CD4-positive, CD25-positive, alpha-beta regulatory T cell (primary cell): Measurements from ENCODE around the gene PLCH2. TPM values are rescaled to one million over a fixed set of nuclear protein-coding genes. Genes with fewer than 3 reads are reported as not detected.

Source experiments
- ATAC-seq, 2 donors: fragments of 150-1000 bp; cut with Tn5 transposase; one replicate each; pipeline ENCODE4 v1.10.0; 2021; ENCODE audit warnings: low read depth in 2 of 2, moderate number of reproducible peaks in 2 of 2, moderate library complexity in 1 of 2
- DNase-seq, 3 donors: peaks; one replicate each; pipeline versions ENCODE4 v3.0.0 to v3.0.0-alpha.2; 2012 to 2022; ENCODE audit warnings: mixed read lengths in 1 of 3
- H3K27ac ChIP-seq: one replicate; pipeline ENCODE4 v1.7.0; 2013; ENCODE audit warnings: mild to moderate bottlenecking, low read length; ENCODE audit not compliant: insufficient read depth, poor library complexity, severe bottlenecking
- H3K27me3 ChIP-seq: one replicate; pipeline ENCODE4 v1.7.0; 2013; ENCODE audit warnings: low read length; ENCODE audit not compliant: control insufficient read depth, insufficient read depth
- H3K36me3 ChIP-seq: one replicate; pipeline ENCODE4 v1.7.0; 2013; ENCODE audit warnings: mild to moderate bottlenecking, low read length, moderate library complexity; ENCODE audit not compliant: control insufficient read depth, insufficient read depth
- H3K4me1 ChIP-seq: 2 replicates; pipeline ENCODE4 v1.7.0; 2013; ENCODE audit warnings: mild to moderate bottlenecking, low read length; ENCODE audit not compliant: insufficient read depth, control insufficient read depth, poor library complexity, severe bottlenecking
- H3K4me3 ChIP-seq: one replicate; pipeline ENCODE4 v1.7.0; 2013; ENCODE audit warnings: low read depth, mild to moderate bottlenecking, low read length, moderate library complexity
- H3K9me3 ChIP-seq, 2 experiments: 1 replicate in 1 of 2; 2 replicates in 1 of 2; pipeline ENCODE4 v1.7.0; 2013; ENCODE audit warnings: low read length in 2 of 2, mild to moderate bottlenecking in 1 of 2, moderate library complexity in 1 of 2; ENCODE audit not compliant: control insufficient read depth in 2 of 2
- H3K27ac Mint-ChIP-seq, 3 donors: one replicate each; pipeline ENCODE4 v1.8.0; 2020 to 2022; ENCODE audit warnings: mild to moderate bottlenecking in 3 of 3, mixed read lengths in 3 of 3, moderate library complexity in 2 of 3
- H3K27me3 Mint-ChIP-seq: one replicate; pipeline ENCODE4 v1.8.0; 2022; ENCODE audit warnings: mild to moderate bottlenecking, mixed read lengths
- H3K36me3 Mint-ChIP-seq: one replicate; pipeline ENCODE4 v1.8.0; 2020; ENCODE audit warnings: mixed read lengths
- H3K4me1 Mint-ChIP-seq, 4 donors: one replicate each; pipeline ENCODE4 v1.8.0; 2020 to 2022; ENCODE audit warnings: mixed read lengths in 4 of 4, mild to moderate bottlenecking in 1 of 4
- H3K4me3 Mint-ChIP-seq, 4 donors: one replicate each; pipeline ENCODE4 v1.8.0; 2020 to 2022; ENCODE audit warnings: mild to moderate bottlenecking in 4 of 4, mixed read lengths in 4 of 4, moderate library complexity in 3 of 4
- H3K9me3 Mint-ChIP-seq, 7 donors: one replicate each; pipeline ENCODE4 v1.8.0; 2020 to 2022; ENCODE audit warnings: mixed read lengths in 7 of 7, mild to moderate bottlenecking in 3 of 7, moderate library complexity in 2 of 7
- polyA plus RNA-seq, 4 donors: library from polyadenylated mRNA; unstranded; fragments of 300-500 nt; fragmentation: Illumina TruSeq; gene quantifications; one replicate each; pipeline ENCODE4 v1.2.3, GENCODE V29; 2021
- total RNA-seq: library from RNA; stranded (reverse); gene quantifications from one replicate; pipeline ENCODE4 v1.2.3, GENCODE V29; 2022

Gene PLCH2
- total and polyA plus RNA-seq, 5 donors from 2014 or later: 0.35 to 43.4 (median 1.1) TPM

DNA sequence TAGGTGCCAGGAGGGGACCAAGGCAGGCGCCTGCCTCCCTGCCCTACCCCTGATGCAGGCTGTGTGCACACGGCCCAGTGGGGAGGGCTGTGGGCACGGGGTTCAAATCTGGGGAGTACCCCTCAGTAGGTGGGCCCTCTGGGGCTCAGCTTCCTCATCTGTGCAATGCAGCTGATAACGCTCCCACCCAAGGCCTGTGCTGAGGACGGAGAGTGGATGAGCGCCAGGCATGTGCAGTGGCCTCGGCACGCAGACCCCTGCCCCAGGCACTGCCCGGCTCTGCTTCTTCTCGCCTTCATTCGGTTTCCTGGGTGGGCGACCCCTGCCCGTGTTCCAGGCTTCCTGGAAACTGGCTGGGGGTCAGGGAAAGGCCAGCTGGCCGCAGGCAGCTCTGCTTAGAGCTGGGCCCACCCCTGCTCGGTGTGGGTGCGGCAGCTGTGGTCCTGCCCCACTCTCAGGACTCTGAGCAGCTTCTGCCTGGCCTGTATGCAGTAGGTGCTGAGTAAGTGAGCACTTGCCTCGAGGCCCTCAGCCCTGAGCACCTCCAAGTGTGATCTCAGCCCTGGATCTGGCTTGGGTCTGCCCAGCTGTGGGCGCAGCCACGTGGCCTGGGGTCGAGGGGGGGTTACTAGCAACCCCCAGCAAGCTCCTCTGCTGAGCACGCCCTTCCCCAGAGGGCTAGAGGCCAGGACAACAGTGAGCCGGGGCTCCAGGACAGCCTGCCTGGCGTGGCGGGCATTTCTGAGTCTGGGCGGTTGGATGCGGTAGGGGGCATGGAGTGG is 68.2 kb downstream of the PLCH2 start:
- peaks cover 45% of the 10 kb centered on the region for H3K4me1 ChIP-seq
- H3K27me3 Mint-ChIP-seq: peaks cover 11% of the 10 kb centered on the region
- peak overlapping the region in 1 of 3 donors; percentile 20 for H3K27ac Mint-ChIP-seq
- H3K4me3 ChIP-seq: no peak overlapping the region
- H3K36me3 ChIP-seq: no peaks in the 10 kb centered on the region
- H3K36me3 Mint-ChIP-seq: no peaks in the 10 kb centered on the region
- ATAC-seq (no peak), DNase-seq (no peak)
- no peaks in the 10 kb centered on the region for H3K27me3 ChIP-seq
- peaks cover 0 to 29% (median 10%) of the 10 kb centered on the region in 4 donors for H3K4me1 Mint-ChIP-seq
- no peak overlapping the region for H3K4me3 Mint-ChIP-seq
- H3K9me3 Mint-ChIP-seq: no peaks in the 10 kb centered on the region
- H3K9me3 ChIP-seq: no peaks in the 10 kb centered on the region
- no peak overlapping the region for H3K27ac ChIP-seq

DNA sequence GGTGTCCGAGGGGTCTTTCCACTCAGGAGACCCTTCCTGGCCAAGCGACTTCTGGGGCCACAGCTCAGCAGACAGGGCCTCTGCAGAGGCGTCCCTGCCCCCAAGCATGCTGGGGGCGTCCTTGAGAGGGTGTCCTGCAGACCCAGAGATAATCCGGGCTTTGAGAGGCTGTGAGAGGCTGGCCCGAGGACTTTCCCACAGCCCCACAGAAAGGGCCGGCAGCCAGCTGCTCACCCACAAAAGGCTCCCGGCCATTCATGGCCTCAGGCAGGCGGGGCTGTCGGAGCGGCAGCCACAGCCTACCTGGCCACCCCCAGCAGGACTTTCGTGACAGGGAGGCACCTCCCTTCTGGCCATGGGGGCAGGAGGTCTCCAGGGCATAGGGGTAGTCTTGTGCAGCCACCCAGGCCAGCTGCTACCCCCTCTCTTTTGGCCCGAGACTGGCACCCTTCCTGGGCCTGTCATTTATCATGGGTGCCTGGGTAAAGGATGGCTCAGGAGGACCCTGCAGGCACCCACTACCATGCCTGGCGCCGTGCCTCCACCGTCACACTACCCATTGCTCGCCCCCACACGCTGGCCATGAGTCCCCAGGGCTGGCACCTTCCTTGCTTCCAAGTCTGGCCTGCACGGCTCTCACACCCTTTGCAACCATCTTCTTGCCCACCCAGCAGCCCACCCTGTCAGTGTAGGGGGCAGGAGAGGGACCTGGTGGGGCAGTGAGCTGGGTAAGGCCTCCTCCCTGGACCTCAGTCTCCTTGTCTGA is 69.0 kb downstream of the PLCH2 start:
- Histone ChIP-seq H3K9me3 (no peaks in the 10 kb centered on the region), H3K4me3 (no peak overlapping the region), H3K36me3 (no peaks in the 10 kb centered on the region), H3K27me3 (no peaks in the 10 kb centered on the region), H3K4me1 (peaks cover 52% of the 10 kb centered on the region), H3K27ac (peak overlapping the region; percentile 74)
- Mint-ChIP-seq H3K36me3 (no peaks in the 10 kb centered on the region), H3K4me1 (peaks cover 0 to 34% (median 10%) of the 10 kb centered on the region in 4 donors), H3K4me3 (peak overlapping the region; percentile 35 to 82 (median 48)), H3K9me3 (no peaks in the 10 kb centered on the region), H3K27ac (no peak overlapping the region), H3K27me3 (peaks cover 13% of the 10 kb centered on the region)
- no peak for ATAC-seq
- DNase-seq: no peak

GRCh38 chr1:2545754-2546514 is 69.8 kb downstream of the PLCH2 start:
- Mint-ChIP-seq H3K4me3 (peak overlapping the region; percentile 94 to 99 (median 95)), H3K9me3 (no peaks in the 10 kb centered on the region), H3K4me1 (peaks cover 0 to 36% (median 10%) of the 10 kb centered on the region in 4 donors), H3K27ac (peak overlapping the region in 1 of 3 donors; percentile 98), H3K36me3 (no peaks in the 10 kb centered on the region), H3K27me3 (peaks cover 13% of the 10 kb centered on the region)
- peak overlapping the region; percentile 97 for H3K27ac ChIP-seq
- H3K4me1 ChIP-seq: peaks cover 49% of the 10 kb centered on the region
- no peaks in the 10 kb centered on the region for H3K36me3 ChIP-seq
- ATAC-seq: peak; percentile 54 to 55
- H3K27me3 ChIP-seq: no peaks in the 10 kb centered on the region
- peak; percentile 85 to 94 (median 90) for DNase-seq
- H3K4me3 ChIP-seq: no peak overlapping the region
- no peaks in the 10 kb centered on the region for H3K9me3 ChIP-seq

GRCh38 chr1:2546515-2547209 is 70.6 kb downstream of the PLCH2 start:
- ATAC-seq (peak; percentile 23 to 46), DNase-seq (peak; percentile 83 to 96 (median 85))
- Histone ChIP-seq H3K27ac (peak overlapping the region; percentile 97), H3K4me1 (peaks cover 45% of the 10 kb centered on the region), H3K27me3 (no peaks in the 10 kb centered on the region), H3K36me3 (no peaks in the 10 kb centered on the region), H3K9me3 (no peaks in the 10 kb centered on the region), H3K4me3 (peak overlapping the region; percentile 55)
- Mint-ChIP-seq H3K27ac (peak overlapping the region; percentile 95 to 98 (median 96)), H3K9me3 (no peaks in the 10 kb centered on the region), H3K4me1 (peaks cover 0 to 33% (median 8%) of the 10 kb centered on the region in 4 donors), H3K27me3 (peaks cover 13% of the 10 kb centered on the region), H3K4me3 (peak overlapping the region; percentile 94 to 99 (median 95)), H3K36me3 (no peaks in the 10 kb centered on the region)

DNA sequence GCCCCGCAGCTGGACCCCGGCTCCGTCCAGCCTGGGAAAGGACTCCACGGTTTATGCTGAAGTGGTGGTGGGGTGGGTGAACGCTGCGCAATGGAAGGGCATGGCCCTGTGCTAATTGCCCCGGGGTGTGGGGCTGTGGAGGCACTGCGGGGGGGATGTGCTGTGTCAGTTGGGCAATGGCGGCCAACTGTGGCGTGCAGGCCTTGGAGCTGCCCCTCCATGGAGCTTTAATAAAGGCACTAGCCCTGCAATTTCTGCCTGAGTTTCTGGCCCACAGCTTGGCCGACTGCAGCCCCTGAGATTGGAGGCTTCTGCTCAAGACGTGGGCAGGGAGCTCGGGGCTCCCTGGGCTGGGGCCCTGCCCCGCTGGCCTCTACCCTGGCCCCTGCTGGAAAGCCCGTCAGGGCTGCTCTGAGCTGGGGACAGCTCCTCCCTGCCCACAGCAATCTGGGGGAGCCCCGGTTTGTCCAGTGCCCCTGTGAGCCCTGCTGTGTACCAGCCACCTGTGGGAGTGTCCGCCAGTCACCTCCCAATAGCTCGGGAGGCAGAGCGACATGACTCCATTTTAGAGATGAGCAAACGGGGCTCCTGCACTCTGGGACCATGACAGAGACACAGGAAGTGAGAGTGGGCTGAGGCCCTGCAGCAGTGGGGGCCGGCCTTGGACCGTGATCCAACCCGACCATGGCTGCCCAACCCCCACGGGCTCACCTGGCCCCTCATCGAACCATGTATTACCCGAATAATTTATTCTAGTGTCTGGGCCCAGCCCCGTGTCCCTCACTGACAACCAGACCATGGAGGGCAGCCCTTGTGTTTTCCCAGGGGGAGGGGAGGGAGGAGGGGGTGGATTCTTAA is 71.3 kb downstream of the PLCH2 start:
- no peaks in the 10 kb centered on the region for H3K9me3 ChIP-seq
- H3K4me1 ChIP-seq: peaks cover 45% of the 10 kb centered on the region
- no peaks in the 10 kb centered on the region for H3K36me3 Mint-ChIP-seq
- peaks cover 12% of the 10 kb centered on the region for H3K27me3 Mint-ChIP-seq
- peak overlapping the region; percentile 55 for H3K4me3 ChIP-seq
- peak overlapping the region; percentile 83 to 98 (median 96) for H3K27ac Mint-ChIP-seq
- peaks cover 0 to 30% (median 7%) of the 10 kb centered on the region in 4 donors for H3K4me1 Mint-ChIP-seq
- H3K27me3 ChIP-seq: no peaks in the 10 kb centered on the region
- no peaks in the 10 kb centered on the region for H3K36me3 ChIP-seq
- H3K4me3 Mint-ChIP-seq: peak overlapping the region; percentile 94 to 99 (median 95)
- DNase-seq (peak; percentile 29 to 74 (median 57)), ATAC-seq (peak; percentile 2 to 6)
- peak overlapping the region; percentile 97 for H3K27ac ChIP-seq
- no peaks in the 10 kb centered on the region for H3K9me3 Mint-ChIP-seq

DNA sequence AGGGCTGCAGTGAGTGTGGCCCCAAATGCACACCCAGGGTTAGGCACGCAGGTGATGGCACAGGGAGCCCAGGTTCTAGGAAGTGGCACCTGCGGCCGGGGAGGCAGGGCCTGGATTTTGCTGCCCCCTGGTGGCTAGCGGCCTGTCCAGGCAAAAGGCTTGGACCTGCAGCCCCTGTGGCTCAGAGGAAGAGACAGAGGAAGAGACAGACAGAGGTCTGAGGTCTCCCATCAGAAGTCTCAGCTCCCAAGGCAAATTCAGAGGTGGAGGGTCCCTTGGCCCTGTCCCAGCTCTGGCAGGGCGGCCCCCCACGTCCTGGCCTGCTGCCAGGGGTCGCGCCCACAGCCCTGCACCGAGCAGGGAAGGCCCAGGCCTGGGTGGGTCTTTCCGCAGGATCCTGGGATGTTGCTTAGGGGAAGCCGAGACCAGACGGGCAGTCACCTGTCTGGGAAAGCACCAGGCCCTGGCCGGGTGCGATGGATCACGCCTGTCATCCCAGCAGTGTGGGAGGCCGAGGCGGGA is 72.0 kb downstream of the PLCH2 start:
- Histone ChIP-seq H3K4me3 (peak overlapping the region; percentile 55), H3K9me3 (no peaks in the 10 kb centered on the region), H3K27me3 (no peaks in the 10 kb centered on the region), H3K27ac (peak overlapping the region; percentile 97), H3K4me1 (peaks cover 45% of the 10 kb centered on the region), H3K36me3 (no peaks in the 10 kb centered on the region)
- Mint-ChIP-seq H3K4me3 (peak overlapping the region; percentile 94 to 99 (median 95)), H3K27ac (peak overlapping the region; percentile 96 to 98 (median 98)), H3K27me3 (peaks cover 9% of the 10 kb centered on the region), H3K36me3 (no peaks in the 10 kb centered on the region), H3K9me3 (no peaks in the 10 kb centered on the region), H3K4me1 (peaks cover 0 to 30% (median 7%) of the 10 kb centered on the region in 4 donors)
- ATAC-seq: peak; percentile 10 to 23
- DNase-seq: peak; percentile 69 to 91 (median 79)
